SHP77 treated with DMSO at 0.1 percent for 48 hours (cell line): Measurements from ENCODE around the gene ZBP1.

Experiments used
- DNase-seq: peaks from one replicate; lab custom pipeline; 2025; lab: John Stamatoyannopoulos, UW

ZBP1 gene

DNA sequence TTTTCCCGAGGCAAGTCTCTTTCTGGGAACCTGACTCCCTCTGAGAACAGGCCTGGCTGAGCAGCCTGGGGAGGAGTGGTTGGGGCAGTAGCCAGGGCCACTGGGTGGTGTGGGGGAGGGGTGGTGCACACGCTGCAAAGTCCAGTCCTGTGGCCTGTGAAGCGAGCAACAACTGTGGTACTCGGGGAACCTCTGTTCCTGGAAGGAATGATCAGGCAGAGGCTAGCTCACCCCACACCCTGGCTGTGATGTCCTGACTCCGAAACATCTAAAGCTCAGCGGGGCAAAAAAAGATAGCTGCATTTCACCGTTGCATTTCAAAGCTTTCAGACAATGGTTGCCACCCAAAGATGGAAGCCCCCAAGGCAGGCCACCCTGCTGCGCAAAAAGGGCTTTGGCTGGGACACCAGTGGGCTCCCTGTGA, 33.8 kb downstream of the ZBP1 start:
- DNase-seq, result no peak

DNA sequence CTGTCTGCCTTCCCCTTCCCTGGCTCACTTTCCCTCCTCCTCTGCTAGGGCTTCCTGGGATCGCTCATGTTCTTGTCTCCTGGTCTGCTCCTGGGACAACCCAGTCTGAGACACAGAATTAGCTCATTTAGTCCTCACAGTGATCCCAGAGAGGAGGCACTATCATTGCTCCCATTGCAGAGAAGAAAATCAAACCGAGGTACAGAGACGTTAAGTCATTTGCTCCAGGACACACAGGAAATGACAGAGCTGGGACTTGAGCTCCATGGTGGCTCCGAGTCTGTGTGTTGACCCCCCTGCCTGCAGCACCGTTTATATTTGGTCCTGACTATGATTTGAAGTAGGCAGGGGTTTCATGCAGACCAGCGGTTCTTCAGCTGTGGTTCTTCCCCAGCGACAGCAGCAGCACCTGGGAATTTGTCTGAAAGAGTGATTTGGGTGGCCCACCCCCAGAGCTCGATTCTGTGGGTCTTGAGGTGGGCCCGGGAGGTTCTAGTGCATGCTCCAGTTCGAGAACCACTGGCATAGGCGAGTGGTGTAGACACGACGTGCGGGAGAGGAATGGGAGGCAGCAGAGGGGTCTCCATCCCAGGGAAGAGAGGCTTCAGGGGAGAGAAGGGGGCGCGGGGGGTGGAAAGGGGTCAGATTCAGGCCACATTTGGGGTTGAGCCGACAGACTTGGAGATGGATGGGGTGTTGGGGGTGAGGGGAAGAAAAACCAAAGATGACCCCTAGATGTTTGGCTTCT, 34.6 kb downstream of the ZBP1 start:
- DNase-seq, result no peak

DNA sequence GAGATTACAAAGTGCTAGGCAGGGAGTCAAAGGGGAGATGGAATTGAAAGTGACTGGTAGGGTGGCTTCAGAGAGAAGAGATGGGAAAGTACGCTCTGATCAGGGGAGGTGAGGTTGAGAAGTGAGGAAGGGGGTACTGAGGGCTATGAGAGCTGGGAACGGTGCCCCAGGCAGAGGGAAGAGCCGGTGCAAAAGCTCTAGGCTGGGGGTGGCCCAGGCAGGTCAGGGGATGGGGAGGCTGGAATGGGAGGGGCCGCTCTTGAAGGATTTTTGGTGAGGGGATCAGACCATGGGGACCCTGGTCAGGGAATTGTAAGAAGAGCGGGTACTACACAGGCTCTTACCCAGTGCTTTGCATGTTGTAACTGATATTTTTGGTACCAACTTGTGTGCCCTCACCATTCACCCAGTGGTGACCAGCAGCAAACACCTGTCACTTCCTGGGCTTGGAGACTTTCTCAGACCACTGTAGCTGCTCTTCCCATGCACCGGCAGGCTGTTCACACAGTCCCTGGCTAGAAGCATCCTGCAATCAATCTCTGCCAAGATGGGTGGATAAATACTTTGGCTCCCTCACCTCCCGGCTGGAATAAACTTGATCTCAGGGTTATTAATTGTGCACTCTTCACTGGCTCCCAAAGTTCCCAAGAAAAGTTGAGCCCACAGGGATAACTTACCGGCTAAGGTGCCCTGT, 35.3 kb downstream of the ZBP1 start:
- no peak for DNase-seq

DNA sequence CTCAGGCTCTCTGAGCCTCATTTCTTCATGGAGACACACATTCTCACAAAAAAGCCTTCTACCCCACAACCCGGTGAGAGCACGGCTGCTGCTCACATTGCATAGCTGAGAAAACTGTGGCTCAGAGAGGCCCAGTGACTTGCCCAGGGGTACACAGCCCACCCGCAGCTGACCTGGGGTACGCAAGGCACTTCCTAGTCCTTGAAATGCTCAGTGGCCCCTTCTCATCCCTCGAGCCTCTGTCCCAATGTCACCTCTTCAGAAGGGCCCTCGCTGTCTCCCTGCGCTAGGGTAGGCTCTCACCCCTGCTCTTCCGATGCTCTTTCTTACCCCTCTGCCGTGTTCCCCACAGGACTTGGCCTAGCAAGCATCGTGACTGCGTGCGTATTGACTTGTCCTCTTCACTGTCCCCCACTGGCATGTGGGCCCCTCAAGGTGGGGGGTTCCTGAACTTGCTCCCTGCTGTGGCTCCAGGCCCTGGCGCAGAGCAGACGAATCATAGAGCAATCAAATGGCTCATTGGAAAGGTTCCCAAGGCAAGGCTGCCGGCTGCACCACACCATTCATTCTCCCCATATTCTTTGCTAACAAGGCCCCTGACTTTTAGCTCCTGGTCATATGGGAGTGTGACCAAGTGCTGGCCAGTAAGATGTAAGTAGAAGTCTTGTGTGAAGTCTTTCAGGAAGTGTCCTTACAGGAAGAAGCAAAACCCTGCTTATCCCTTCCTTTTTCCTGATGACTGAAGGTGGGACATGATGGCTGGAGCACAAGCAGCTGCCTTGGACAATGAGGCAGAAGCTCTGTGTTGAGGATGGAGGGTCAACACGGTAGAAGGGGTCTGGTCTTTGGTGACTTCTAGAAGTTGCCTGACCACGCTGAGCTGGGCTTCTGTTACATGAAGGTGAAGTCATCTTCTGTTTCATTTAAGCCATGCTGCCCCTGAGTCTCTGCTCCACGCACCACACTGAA, 36.7 kb downstream of the ZBP1 start:
- DNase-seq, result no peak

DNA sequence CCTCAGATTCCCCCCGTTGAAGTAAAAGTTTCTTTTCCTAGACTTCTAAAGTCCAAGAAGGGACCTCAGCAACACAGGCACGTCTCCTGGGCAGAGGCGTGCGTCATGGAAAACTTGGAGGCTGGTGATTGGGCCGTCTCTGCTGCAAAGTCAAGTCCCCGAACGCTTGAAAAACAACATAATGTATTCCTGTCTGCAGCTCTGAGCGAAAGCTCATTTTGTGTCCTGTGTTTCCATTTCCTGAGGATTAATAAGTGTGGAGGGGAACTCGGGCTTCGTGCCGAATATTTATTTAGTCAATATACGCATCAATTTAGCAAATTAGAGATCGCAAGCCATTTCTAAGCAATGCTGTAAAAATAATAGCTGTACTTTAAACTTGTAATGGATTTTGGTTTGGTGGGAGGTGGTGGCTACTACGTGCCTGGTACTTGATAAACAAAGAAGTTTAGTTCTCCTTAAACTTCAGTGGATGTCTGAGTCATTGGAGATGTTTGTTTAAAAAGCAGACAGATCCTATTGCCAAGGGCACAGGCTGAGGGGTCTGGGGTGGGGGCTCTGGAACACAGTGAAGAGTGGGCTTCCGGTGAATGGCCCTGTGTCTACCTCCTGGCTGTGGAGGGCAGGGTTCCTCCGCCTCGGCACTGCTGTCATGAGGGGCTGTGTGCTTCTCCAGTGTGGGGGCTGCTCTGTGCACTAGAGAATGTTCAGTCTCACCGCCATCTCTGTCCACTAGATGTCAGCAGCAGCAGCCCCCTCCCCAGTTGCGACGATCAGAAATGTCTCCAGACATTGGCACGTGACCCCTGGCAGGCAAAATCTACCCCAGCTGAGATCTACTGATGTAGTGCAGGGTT, 37.6 kb downstream of the ZBP1 start:
- no peak for DNase-seq

DNA sequence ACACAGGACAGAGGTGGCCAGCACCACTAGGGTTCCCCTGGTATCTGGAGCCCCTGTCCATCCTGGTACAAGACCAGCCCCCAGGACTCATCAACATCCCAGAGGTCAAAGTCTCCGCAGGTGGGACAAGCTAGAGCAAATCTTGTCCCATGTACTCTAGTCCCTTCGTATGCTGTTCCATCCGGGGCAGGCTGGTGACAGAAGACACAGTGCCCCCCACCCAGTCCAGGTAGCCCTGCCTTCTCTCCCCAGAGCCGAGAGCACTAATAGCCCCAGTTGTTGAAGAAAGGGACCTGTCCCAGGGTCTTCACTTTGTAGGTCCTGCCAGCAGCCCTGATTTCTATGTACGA, 38.2 kb downstream of the ZBP1 start:
- no peak for DNase-seq

DNA sequence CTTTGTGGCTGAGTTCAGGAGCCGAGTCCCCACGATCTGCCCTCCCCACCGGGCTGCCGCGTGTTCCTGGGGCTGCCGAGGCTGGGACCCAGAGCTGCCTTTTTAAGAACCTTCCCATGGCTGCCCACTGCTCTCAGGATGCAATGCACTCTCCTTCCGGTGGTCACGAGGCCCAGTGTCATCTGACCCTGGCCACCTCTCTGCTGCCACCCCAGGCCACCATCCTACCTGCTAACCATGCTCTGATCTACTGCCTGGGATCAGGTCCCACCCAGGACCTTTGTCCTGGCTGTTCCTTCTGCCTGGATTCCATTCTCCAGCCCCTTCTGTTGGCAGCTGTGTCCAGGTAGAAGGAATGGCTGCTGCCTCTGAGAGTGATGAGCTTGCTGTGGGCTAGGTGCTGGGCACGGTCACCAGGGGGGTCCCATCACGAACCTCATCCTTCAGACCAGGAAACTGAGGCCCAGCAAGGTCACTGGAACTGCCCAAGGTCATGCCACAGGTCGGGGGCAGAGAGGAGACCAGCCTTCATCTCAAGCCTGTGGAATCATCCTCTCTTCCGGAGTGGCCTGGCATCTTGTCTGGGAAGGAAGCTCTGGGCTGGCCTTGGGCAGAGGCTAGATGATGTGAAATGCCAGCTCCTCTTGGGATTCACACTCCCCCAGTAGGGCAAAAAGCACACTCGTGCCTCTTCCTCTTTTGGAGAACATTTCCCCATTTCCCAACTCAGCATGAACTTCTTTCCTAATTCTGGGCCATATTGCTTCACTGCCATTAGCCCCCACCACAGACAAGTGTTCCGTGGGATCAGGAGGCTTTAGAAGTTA, 38.8 kb downstream of the ZBP1 start:
- DNase-seq, result no peak

DNA sequence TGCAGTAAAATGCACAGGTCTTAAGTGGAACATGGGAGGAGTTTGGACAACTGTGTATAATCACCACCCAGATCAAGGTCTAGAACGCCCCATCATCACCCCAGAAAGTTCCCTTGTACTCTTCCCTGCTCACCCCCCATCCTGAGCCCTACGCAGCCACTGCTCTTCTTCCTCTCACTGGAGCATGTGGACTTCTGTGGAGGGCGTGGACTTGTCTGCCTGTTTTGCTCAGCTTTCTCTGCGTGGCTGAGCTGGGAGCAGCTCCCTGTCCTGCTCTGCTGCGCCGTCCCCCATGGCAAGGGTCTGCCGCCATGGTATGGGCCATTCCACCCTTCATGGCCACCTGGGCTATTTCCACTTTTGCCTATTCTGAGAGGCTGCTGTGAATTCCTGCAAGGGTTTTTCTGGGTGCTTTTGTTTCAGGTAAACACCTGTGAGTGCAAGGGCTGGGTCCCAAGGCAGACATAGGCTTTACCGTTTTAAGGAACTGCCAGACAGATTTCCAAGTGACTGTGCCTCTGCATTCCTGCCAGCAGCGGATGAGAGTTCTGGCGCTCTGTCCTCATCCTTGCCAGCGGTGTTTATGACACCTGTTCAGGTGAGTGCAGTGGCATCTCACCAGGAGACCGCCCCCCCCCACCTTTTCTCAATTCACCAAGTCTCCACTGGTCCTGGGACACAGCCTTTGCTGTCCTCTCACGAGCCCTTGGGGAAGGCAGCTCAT, 39.6 kb downstream of the ZBP1 start:
- DNase-seq, result no peak

DNA sequence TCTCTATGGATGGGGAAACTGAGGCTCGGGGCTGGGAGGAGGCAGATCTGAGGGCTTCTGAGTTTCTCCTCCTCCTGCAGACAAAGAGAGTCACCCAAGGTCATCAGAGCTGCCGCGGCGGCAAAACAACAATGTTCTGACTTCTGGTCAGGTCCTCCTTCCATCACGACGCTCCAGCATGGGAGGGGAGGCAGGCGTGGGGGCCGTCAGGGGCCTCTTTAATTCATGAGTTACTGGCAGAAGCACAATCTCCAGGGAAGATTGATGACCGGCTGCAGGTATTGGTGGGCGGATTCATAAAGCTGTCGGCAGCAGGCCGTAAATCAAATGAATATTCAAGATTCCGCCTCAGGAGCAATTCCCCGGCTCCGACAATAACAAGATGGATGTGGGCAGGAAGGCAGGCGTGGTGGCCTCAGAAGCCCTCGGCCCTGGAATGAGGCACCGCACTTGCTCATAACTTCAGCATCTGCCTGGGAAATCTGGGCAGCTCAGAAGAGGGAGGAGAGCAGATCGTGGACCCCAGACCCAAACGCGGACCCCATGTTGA, 40.3 kb downstream of the ZBP1 start:
- no peak for DNase-seq

DNA sequence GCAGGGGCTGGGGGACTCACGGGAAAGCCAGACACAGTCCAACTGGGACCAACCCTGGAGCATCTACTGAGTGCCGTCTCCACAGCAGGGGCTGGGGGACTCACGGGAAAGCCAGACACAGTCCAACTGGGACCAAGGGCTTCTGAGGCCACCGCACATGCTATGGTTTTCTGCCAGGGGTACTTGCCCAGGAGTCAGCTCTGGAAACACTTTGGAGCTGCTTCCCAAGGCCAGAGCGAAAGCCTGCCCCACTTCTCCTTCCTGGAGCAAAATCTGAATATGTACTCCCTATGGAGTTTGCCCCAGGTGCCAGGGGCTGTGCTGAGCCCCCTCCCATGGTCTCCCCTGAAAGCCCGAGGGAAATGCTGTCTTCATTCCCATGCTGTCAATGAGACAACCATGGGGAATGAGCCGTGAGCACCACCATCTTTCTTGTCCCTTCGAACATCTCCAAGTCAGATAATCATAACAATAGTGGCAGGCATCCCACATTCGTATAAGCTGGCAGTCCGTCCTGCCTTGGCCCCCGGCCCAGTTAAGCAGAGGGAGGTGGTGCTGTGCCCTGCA, 40.8 kb downstream of the ZBP1 start:
- DNase-seq, result no peak

DNA sequence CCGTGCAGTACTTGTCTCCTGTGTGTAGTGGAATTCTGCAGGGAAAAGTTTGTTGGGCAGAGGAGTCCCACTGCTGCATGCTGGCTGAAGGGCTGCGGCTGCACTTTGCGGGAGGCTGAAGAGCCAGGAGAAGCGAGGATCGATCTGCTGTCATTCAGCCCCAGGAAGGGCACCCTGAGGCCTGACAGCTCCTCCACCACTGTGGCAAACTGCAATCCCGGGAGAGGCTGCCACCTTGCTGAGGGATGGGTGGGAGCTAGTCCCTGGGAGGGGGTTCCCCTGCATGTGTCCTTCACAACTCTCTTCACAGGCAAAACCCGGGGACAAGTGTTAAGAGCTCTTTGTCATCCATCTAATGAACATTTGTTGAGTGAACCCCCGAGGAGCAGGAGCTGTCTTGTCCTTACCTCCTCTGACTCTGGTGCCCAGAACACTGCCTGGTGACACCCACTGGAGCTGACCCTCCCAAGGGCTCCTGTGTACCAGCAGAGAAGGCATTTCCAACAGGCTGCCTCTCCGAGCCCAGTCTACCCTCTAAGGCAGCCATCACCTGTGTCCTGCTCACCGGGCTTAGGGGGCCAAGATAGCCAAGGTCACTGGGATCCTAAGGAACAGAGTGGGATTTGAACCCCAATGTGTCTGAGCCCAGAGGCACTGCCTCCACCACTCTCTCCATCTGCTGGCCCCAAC, 41.6 kb downstream of the ZBP1 start:
- no peak for DNase-seq

DNA sequence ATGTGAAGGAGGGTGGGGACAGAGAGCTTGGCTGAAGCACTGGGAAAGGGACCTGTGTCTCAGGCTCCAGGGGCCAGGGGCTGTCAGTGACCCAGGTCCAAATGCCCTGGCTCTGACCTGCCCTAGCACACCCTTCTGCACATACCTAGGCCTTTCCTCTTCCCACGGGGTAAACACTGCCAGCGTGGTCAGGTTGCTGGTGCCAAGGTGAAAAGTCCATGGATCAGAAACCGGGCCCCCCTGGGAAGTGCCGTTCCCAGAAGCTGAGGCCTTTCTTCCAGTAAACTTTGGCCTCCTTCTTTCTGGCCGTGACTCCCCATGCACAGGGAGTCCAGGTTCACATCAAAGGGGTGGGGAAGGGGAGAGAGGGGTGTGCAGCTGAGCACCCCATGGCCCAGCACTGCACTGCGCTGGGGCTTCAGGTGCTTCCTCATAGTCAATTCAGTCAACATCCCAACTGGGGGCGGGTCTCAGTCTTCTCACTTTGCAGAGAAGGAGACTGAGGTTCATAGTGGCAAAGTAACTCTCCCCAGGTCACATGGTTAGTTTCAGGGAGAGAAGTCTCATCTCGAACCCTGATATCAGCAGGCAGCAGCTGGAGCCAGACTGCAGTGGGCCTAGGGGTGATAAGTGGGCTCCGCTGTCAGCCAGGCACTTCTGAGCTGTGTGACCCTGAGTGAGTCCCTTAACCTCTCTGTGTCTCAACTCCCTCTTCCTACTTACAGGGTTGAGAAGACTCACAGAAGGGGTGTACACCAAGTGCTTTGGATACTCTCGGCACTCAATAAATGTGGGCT, 42.3 kb downstream of the ZBP1 start:
- DNase-seq, result no peak

DNA sequence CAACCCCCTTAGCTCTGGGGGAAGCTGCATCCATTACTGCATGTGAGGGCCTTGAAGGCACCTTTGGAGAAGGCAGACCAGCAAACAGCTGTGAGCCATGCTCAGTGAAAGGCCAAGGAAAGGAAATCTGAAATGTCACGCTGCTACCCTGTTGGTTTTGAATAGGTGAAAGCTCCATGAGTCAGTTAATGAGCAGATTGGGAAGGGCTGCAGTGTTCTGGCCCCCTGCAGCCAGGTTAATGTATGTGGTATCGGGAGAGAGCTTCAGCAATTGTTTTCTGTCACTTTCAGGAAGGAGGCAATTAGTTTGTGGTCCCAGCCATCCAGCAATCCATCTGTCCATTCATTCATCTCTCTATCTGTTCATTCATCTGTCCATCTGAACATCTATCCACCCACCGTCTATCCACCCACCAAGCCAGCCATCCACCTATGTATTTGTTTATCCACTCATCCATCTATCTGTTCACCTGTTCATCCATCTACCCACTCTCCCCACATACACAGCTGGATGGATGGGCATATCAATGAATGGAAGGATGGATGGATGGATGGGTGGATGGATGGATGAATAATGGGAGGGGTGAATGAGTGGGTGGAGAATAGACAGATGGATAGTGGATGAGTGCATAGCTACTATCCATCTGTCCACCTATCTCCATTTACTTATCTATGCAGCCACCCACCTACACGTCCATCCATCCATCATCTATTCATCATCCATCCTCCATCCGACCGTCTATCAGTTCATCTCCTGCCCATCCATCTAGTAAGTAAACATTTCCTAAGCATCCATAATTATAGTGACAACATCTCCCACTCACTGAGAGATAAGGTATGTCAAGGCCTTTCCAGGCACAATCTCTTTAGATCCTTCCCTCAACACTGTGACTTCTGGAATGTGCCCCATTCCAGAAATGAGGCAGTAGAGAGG, 43.3 kb downstream of the ZBP1 start:
- DNase-seq, result no peak

DNA sequence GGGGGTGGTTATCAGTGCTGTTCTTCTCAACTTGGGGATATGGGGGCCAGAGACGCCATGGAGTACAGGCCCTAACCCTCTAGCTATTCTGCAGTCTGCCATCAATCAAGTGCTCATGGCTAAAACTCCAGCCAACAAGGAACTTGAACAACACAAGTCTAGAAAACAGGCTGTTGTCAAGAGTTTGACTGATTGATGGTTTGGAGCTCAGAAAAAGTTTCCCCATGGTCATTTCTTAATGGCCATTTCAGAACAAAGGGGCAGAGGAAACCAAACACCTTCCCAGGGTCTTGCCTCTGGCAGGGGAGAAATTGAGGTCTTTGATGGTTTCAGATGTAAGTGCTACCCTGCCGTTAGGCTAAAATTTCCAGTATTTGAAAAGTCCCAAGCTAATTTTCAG, 44.2 kb downstream of the ZBP1 start:
- DNase-seq, result no peak

DNA sequence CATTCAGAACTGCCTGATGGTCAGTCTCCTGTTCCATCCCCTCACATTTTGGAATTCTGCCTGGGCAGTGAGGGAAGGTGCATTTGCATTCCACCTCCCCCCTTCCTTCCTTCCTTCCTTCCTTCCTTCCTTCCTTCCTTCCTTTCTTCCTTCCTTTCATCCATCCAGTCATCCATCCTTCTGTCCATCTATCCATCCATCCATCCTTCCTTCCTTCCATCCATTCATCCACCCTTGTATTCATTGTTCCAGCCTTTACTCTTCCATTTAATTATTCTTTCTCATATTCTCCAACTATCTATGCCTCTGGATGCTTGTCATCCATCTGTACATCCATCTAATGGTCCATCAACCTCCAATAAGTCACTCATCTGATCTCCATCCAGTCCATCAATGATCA, 45.3 kb downstream of the ZBP1 start:
- no peak for DNase-seq

DNA sequence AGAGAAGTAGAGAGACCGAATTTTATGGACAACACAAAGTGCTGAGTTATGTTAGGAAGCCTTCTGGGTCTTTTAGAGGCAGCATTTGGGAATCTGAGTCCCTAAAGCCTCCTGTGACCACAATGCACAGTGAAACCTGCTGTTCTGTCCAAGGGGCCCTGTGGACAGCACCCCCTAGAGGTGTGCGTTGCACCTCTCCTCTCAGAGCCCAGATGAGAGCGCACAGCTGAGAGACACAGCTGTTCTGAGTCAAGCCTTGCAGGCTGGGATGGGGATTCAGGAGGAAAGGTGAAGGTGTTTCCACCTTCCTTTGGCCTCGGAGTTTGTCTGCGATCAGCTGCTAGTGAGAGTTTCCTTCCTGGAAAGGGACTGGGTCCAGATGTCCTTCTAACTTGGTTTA, 46.3 kb downstream of the ZBP1 start:
- DNase-seq, result no peak

DNA sequence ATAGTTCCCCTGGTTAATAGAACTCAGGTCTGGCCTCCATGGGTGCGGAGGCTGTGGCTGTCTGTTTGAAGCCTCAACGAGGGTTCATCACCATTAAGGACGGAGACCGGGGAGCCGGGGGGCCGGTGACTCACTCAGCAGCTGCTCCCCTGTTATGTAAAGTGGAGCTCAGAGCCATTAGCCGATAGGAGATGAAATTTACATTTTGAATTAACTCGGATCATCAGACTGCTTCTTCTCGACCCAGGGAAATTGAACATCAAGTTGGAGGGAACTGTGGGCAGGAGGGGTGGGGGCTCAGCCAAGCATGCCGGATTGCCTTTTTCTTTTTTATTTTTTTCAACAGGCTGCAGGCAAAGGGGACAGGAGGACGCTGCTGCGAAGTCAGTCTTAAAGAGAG, 47.0 kb downstream of the ZBP1 start:
- no peak for DNase-seq
